Measurements from ENCODE around the gene HTATIP2.

HTATIP2 gene

GRCh38 chr11:20363500-20364340, at the start of gene HTATIP2:
HTATIP2 (plus strand) TSS chr11:20363714; CDS start chr11:20364238, 524 bp downstream.
- TF ChIP-seq TEAD4 (IDR thresholded peaks at IDR 0.05) = no peak
- no peak for TF ChIP-seq YY1 (IDR thresholded peaks at IDR 0.05; ENCODE audit: low read depth)
- TF ChIP-seq TAF1 (IDR thresholded peaks at IDR 0.05; ENCODE audit: low read depth) = peak; percentile 42; the same call in 1 of the 2 replicates
- TF ChIP-seq FOXM1 (IDR thresholded peaks at IDR 0.05; ENCODE audit: borderline replicate concordance, low read depth) = no peak
- peak; percentile 16; the same call in 1 of the 2 replicates for TF ChIP-seq TCF12 (IDR thresholded peaks at IDR 0.05; ENCODE audit: low read depth)
- peak; percentile 92 for TF ChIP-seq MAX (IDR thresholded peaks at IDR 0.05)
- TF ChIP-seq NFIC (IDR thresholded peaks at IDR 0.05) = no peak
- no peak for TF ChIP-seq RAD21 (IDR thresholded peaks at IDR 0.05; ENCODE audit: low read depth)
- TF ChIP-seq USF1 (IDR thresholded peaks at IDR 0.05) = peak; percentile 84
- peak; percentile 53 for TF ChIP-seq ZBTB7A (IDR thresholded peaks at IDR 0.05; ENCODE audit: low read depth)
- no peak for TF ChIP-seq EP300 (IDR thresholded peaks at IDR 0.05; ENCODE audit: borderline replicate concordance)

GRCh38 chr11:20315800-20316199, 47.7 kb upstream of the HTATIP2 start:
- TF ChIP-seq EP300 (IDR thresholded peaks at IDR 0.05; ENCODE audit: borderline replicate concordance) (no peak), TCF12 (IDR thresholded peaks at IDR 0.05; ENCODE audit: low read depth) (no peak), NFIC (IDR thresholded peaks at IDR 0.05) (no peak), REST (IDR thresholded peaks at IDR 0.05; ENCODE audit: low read depth) (no peak), FOXM1 (IDR thresholded peaks at IDR 0.05; ENCODE audit: borderline replicate concordance, low read depth) (no peak), RAD21 (IDR thresholded peaks at IDR 0.05; ENCODE audit: low read depth) (no peak), EGR1 (IDR thresholded peaks at IDR 0.05) (no peak), CREB1 (IDR thresholded peaks at IDR 0.05; ENCODE audit: low read depth) (no peak)

- TF ChIP-seq EP300 (IDR thresholded peaks at IDR 0.05; ENCODE audit: borderline replicate concordance) (no peak), YY1 (IDR thresholded peaks at IDR 0.05; ENCODE audit: low read depth) (no peak), MAX (IDR thresholded peaks at IDR 0.05) (no peak), USF1 (IDR thresholded peaks at IDR 0.05) (no peak), CREB1 (IDR thresholded peaks at IDR 0.05; ENCODE audit: low read depth) (no peak), TAF1 (IDR thresholded peaks at IDR 0.05; ENCODE audit: low read depth) (no peak), TCF12 (IDR thresholded peaks at IDR 0.05; ENCODE audit: low read depth) (no peak), REST (IDR thresholded peaks at IDR 0.05; ENCODE audit: low read depth) (no peak), EGR1 (IDR thresholded peaks at IDR 0.05) (no peak), RAD21 (IDR thresholded peaks at IDR 0.05; ENCODE audit: low read depth) (no peak)
Measured at GRCh38 chr11:20321177-20321576, 42.3 kb upstream of the HTATIP2 start.

- TF ChIP-seq USF1 (IDR thresholded peaks at IDR 0.05) (no peak), ZBTB7A (IDR thresholded peaks at IDR 0.05; ENCODE audit: low read depth) (no peak), YY1 (IDR thresholded peaks at IDR 0.05; ENCODE audit: low read depth) (no peak)
Measured at GRCh38 chr11:20327377-20327935, 36.1 kb upstream of the HTATIP2 start.

GRCh38 chr11:20336056-20336455, 27.5 kb upstream of the HTATIP2 start:
- no peak for TF ChIP-seq ZBTB7A (IDR thresholded peaks at IDR 0.05; ENCODE audit: low read depth)
- TF ChIP-seq EGR1 (IDR thresholded peaks at IDR 0.05) = no peak
- no peak for TF ChIP-seq YY1 (IDR thresholded peaks at IDR 0.05; ENCODE audit: low read depth)
- no peak for TF ChIP-seq TCF12 (IDR thresholded peaks at IDR 0.05; ENCODE audit: low read depth)
- no peak for TF ChIP-seq USF1 (IDR thresholded peaks at IDR 0.05)
- TF ChIP-seq RAD21 (IDR thresholded peaks at IDR 0.05; ENCODE audit: low read depth) = no peak

Measured in Ishikawa (cell line).